Fibroblast of skin of left quadriceps (primary cell): ENCODE data around the gene C2.
"Not testable (repeated sequence)": the region's sequence is repeated elsewhere in the genome, so short reads cannot be mapped to it uniquely, and the experiment has no call there.

Source experiments
- DNase-seq, 2 experiments: peaks; one replicate each; pipeline ENCODE4 v3.0.0-alpha.2; 2013; ENCODE audit warnings: low read depth in 2 of 2

Gene C2

GRCh38 chr6:31978831-31979230 lies 51.3 kb downstream of the C2 start:
- no peak for DNase-seq

DNA sequence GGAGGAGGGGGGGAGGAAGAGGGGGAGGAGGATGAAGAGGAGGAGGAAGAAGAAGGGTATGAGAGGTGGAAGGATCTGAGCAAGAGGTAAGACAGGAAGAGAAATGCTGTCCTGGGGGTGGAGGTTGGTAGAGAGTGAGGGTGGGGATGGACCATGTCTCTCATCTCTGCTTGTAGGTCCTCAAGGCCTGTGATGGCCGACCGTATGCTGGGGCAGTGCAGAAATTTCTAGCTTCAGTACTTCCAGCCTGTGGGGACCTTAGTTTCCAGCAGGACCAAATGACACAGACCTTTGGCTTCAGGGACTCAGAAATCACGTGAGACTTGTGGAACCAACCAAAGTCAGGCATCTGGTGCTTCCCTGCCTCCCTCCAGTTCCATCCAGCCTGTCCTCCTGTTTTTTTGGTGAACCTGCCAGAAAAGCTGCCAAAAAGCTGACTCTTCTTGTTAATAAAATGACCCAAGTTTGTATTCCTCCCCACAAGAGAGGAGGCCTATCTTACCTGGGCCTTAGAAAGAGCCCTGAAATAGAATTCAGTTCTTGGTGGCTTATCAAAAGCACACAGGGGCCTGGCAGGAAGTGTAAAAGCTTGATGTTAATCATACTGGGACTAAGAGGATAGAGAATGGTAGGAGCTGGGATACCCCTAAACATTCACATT lies 51.9 kb downstream of the C2 start:
- no peak for DNase-seq

- DNase-seq, result not testable (repeated sequence)
These were observed 52.8 kb downstream of the C2 start for GRCh38 chr6:31980195-31980876.

- DNase-seq, result not testable (repeated sequence)
These were observed 53.5 kb downstream of the C2 start for GRCh38 chr6:31980998-31981397.

GRCh38 chr6:31981744-31982143 lies 54.2 kb downstream of the C2 start, which contains the start of gene C4A:
TSS of gene C4A (plus strand) at chr6:31982057. CDS start at chr6:31982108, 51 bp downstream.
- DNase-seq, result not testable (repeated sequence)

- DNase-seq, result not testable (repeated sequence)
These were observed 61.8 kb downstream of the C2 start for GRCh38 chr6:31989363-31989762.

DNA sequence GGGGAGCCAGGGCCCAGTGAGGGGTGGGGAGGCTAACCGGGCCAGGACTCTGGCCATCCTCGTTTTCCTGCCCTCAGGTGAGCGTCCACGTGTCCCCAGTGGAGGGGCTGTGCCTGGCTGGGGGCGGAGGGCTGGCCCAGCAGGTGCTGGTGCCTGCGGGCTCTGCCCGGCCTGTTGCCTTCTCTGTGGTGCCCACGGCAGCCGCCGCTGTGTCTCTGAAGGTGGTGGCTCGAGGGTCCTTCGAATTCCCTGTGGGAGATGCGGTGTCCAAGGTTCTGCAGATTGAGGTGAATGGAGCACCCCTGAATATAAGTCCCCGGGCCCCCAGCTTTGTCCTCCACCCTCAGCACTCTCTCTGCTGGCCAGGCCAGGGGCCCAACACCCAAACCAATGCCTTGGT lies 66.9 kb downstream of the C2 start:
- not testable (repeated sequence) for DNase-seq
